ENCODE data around the gene PRR3.
A peak's percentile ranks its signal among the peaks of the same experiment; 100 is the strongest.
"Not testable (repeated sequence)": the region's sequence is repeated elsewhere in the genome, so short reads cannot be mapped to it uniquely, and the experiment has no call there.

Gene PRR3

GRCh38 chr6:30571762-30572082 is 14.6 kb downstream of the PRR3 start:
- H3K27ac ChIP-seq (ENCODE audit: low read length) = no peak overlapping the region
- H3K9me3 ChIP-seq (ENCODE audit: control insufficient read depth, insufficient read depth, low read length) = no peaks in the 10 kb centered on the region
- DNase-seq (ENCODE audit: low read depth, low spot score) = no peak
- H3K36me3 ChIP-seq (ENCODE audit: control insufficient read depth, insufficient read depth, low read length) = no peaks in the 10 kb centered on the region; the same call in 1 of the 2 replicates
- H3K4me1 ChIP-seq (ENCODE audit: control insufficient read depth, insufficient read depth, low read length) = no peaks in the 10 kb centered on the region; the same call in 1 of the 2 replicates
- no peaks in the 10 kb centered on the region for H3K27me3 ChIP-seq (ENCODE audit: control insufficient read depth, insufficient read depth, low read length)
- H3K4me3 ChIP-seq (ENCODE audit: low read length) = peak overlapping the region; percentile 94
- no CpG with 5 or more reads among the region's 8 CpGs for WGBS (ENCODE audit: insufficient coverage, insufficient read length)

DNA sequence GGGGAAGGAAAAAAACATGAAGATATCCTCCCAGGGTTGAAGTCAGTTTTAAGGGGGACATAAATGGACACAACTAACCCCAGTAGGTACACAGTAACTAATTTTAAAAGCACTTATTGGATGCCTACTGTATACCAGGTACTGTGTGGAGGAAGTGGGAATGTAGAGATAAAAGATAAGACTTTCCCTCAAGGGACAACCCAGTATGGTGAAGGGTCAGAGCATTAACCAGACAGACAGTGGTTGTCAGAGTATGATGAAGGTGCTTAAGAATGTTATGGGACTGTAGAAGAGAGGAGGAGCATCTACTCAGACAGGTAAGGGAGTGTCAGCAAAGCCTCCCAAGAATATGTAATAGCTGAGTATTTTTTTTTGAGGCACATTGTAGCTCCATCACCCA is 15.1 kb downstream of the PRR3 start:
- H3K36me3 ChIP-seq (ENCODE audit: control insufficient read depth, insufficient read depth, low read length) = no peaks in the 10 kb centered on the region; the same call in 1 of the 2 replicates
- H3K4me3 ChIP-seq (ENCODE audit: low read length) = peak overlapping the region; percentile 94; the same call in 1 of the 2 replicates
- H3K9me3 ChIP-seq (ENCODE audit: control insufficient read depth, insufficient read depth, low read length) = no peaks in the 10 kb centered on the region
- H3K4me1 ChIP-seq (ENCODE audit: control insufficient read depth, insufficient read depth, low read length) = no peaks in the 10 kb centered on the region; the same call in 1 of the 2 replicates
- no peaks in the 10 kb centered on the region for H3K27me3 ChIP-seq (ENCODE audit: control insufficient read depth, insufficient read depth, low read length)
- no peak for DNase-seq (ENCODE audit: low read depth, low spot score)
- no peak overlapping the region for H3K27ac ChIP-seq (ENCODE audit: low read length)

- no CpG with 5 or more reads among the region's 4 CpGs for WGBS (ENCODE audit: insufficient coverage, insufficient read length)
- no peaks in the 10 kb centered on the region for H3K9me3 ChIP-seq (ENCODE audit: control insufficient read depth, insufficient read depth, low read length)
- no peaks in the 10 kb centered on the region for H3K27me3 ChIP-seq (ENCODE audit: control insufficient read depth, insufficient read depth, low read length)
- no peak for DNase-seq (ENCODE audit: low read depth, low spot score)
- no peak overlapping the region for H3K27ac ChIP-seq (ENCODE audit: low read length)
- H3K4me3 ChIP-seq (ENCODE audit: low read length) = no peak overlapping the region
- no peaks in the 10 kb centered on the region; the same call in 1 of the 2 replicates for H3K4me1 ChIP-seq (ENCODE audit: control insufficient read depth, insufficient read depth, low read length)
- H3K36me3 ChIP-seq (ENCODE audit: control insufficient read depth, insufficient read depth, low read length) = peaks cover 8% of the 10 kb centered on the region; the same call in 1 of the 2 replicates
Observed at GRCh38 chr6:30573113-30573512, 16.0 kb downstream of the PRR3 start.

- DNase-seq (ENCODE audit: low read depth, low spot score) = no peak
- Histone ChIP-seq H3K27me3 (ENCODE audit: control insufficient read depth, insufficient read depth, low read length) (no peaks in the 10 kb centered on the region), H3K4me3 (ENCODE audit: low read length) (no peak overlapping the region), H3K4me1 (ENCODE audit: control insufficient read depth, insufficient read depth, low read length) (no peaks in the 10 kb centered on the region), H3K9me3 (ENCODE audit: control insufficient read depth, insufficient read depth, low read length) (no peaks in the 10 kb centered on the region), H3K36me3 (ENCODE audit: control insufficient read depth, insufficient read depth, low read length) (peaks cover 29% of the 10 kb centered on the region), H3K27ac (ENCODE audit: low read length) (no peak overlapping the region)
- no CpG with 5 or more reads among the region's 8 CpGs for WGBS (ENCODE audit: insufficient coverage, insufficient read length)
Observed at GRCh38 chr6:30578051-30578450, 21.0 kb downstream of the PRR3 start.

GRCh38 chr6:30583921-30584320 is 26.8 kb downstream of the PRR3 start:
- WGBS (ENCODE audit: insufficient coverage, insufficient read length) = no CpG with 5 or more reads among the region's 5 CpGs
- no peak for DNase-seq (ENCODE audit: low read depth, low spot score)
- Histone ChIP-seq H3K9me3 (ENCODE audit: control insufficient read depth, insufficient read depth, low read length) (no peaks in the 10 kb centered on the region), H3K27ac (ENCODE audit: low read length) (no peak overlapping the region), H3K36me3 (ENCODE audit: control insufficient read depth, insufficient read depth, low read length) (peaks cover 57% of the 10 kb centered on the region), H3K4me1 (ENCODE audit: control insufficient read depth, insufficient read depth, low read length) (no peaks in the 10 kb centered on the region), H3K27me3 (ENCODE audit: control insufficient read depth, insufficient read depth, low read length) (no peaks in the 10 kb centered on the region), H3K4me3 (ENCODE audit: low read length) (no peak overlapping the region)

GRCh38 chr6:30589754-30590358 is 32.8 kb downstream of the PRR3 start:
- no peak for DNase-seq (ENCODE audit: low read depth, low spot score)
- Histone ChIP-seq H3K27ac (ENCODE audit: low read length) (no peak overlapping the region), H3K9me3 (ENCODE audit: control insufficient read depth, insufficient read depth, low read length) (no peaks in the 10 kb centered on the region), H3K27me3 (ENCODE audit: control insufficient read depth, insufficient read depth, low read length) (no peaks in the 10 kb centered on the region), H3K4me1 (ENCODE audit: control insufficient read depth, insufficient read depth, low read length) (no peaks in the 10 kb centered on the region), H3K4me3 (ENCODE audit: low read length) (no peak overlapping the region), H3K36me3 (ENCODE audit: control insufficient read depth, insufficient read depth, low read length) (peaks cover 40% of the 10 kb centered on the region)
- no CpG with 5 or more reads among the region's 15 CpGs for WGBS (ENCODE audit: insufficient coverage, insufficient read length)

GRCh38 chr6:30590509-30590908 is 33.4 kb downstream of the PRR3 start:
- Histone ChIP-seq H3K27ac (ENCODE audit: low read length) (no peak overlapping the region), H3K4me1 (ENCODE audit: control insufficient read depth, insufficient read depth, low read length) (no peaks in the 10 kb centered on the region), H3K27me3 (ENCODE audit: control insufficient read depth, insufficient read depth, low read length) (no peaks in the 10 kb centered on the region), H3K9me3 (ENCODE audit: control insufficient read depth, insufficient read depth, low read length) (no peaks in the 10 kb centered on the region), H3K4me3 (ENCODE audit: low read length) (no peak overlapping the region), H3K36me3 (ENCODE audit: control insufficient read depth, insufficient read depth, low read length) (peaks cover 34% of the 10 kb centered on the region)
- DNase-seq (ENCODE audit: low read depth, low spot score) = no peak
- no CpG with 5 or more reads among the region's 8 CpGs for WGBS (ENCODE audit: insufficient coverage, insufficient read length)

- H3K27ac ChIP-seq (ENCODE audit: low read length) = no peak overlapping the region
- peaks cover 29% of the 10 kb centered on the region for H3K36me3 ChIP-seq (ENCODE audit: control insufficient read depth, insufficient read depth, low read length)
- H3K27me3 ChIP-seq (ENCODE audit: control insufficient read depth, insufficient read depth, low read length) = no peaks in the 10 kb centered on the region
- WGBS (ENCODE audit: insufficient coverage, insufficient read length) = no CpG with 5 or more reads among the region's 1 CpG
- no peaks in the 10 kb centered on the region for H3K4me1 ChIP-seq (ENCODE audit: control insufficient read depth, insufficient read depth, low read length)
- no peak overlapping the region for H3K4me3 ChIP-seq (ENCODE audit: low read length)
- no peaks in the 10 kb centered on the region for H3K9me3 ChIP-seq (ENCODE audit: control insufficient read depth, insufficient read depth, low read length)
- DNase-seq (ENCODE audit: low read depth, low spot score) = no peak
Observed at GRCh38 chr6:30591008-30591407, 33.9 kb downstream of the PRR3 start.

- no peak overlapping the region for H3K27ac ChIP-seq (ENCODE audit: low read length)
- no CpG with 5 or more reads among the region's 1 CpG for WGBS (ENCODE audit: insufficient coverage, insufficient read length)
- H3K27me3 ChIP-seq (ENCODE audit: control insufficient read depth, insufficient read depth, low read length) = no peaks in the 10 kb centered on the region
- H3K4me1 ChIP-seq (ENCODE audit: control insufficient read depth, insufficient read depth, low read length) = no peaks in the 10 kb centered on the region
- no peak for DNase-seq (ENCODE audit: low read depth, low spot score)
- no peak overlapping the region for H3K4me3 ChIP-seq (ENCODE audit: low read length)
- peaks cover 22% of the 10 kb centered on the region for H3K36me3 ChIP-seq (ENCODE audit: control insufficient read depth, insufficient read depth, low read length)
- H3K9me3 ChIP-seq (ENCODE audit: control insufficient read depth, insufficient read depth, low read length) = no peaks in the 10 kb centered on the region
Observed at GRCh38 chr6:30592287-30592686, 35.2 kb downstream of the PRR3 start.

GRCh38 chr6:30597315-30598144 is 40.4 kb downstream of the PRR3 start:
- H3K9me3 ChIP-seq (ENCODE audit: control insufficient read depth, insufficient read depth, low read length); H3K4me3 ChIP-seq (ENCODE audit: low read length); H3K27me3 ChIP-seq (ENCODE audit: control insufficient read depth, insufficient read depth, low read length); H3K4me1 ChIP-seq (ENCODE audit: control insufficient read depth, insufficient read depth, low read length); H3K27ac ChIP-seq (ENCODE audit: low read length): not testable (repeated sequence)
- H3K36me3 ChIP-seq (ENCODE audit: control insufficient read depth, insufficient read depth, low read length) = peaks cover 21% of the 10 kb centered on the region
- no CpG with 5 or more reads among the region's 15 CpGs for WGBS (ENCODE audit: insufficient coverage, insufficient read length)
- DNase-seq (ENCODE audit: low read depth, low spot score) = peak; percentile 82

Data from iPS DF 6.9 (cell line).